ENCODE results near the gene BCL7C. TPM values are rescaled to one million over a fixed set of nuclear protein-coding genes. Genes with fewer than 3 reads are reported as not detected.
A peak's percentile ranks its signal among the peaks of the same experiment; 100 is the strongest.
"Not testable (repeated sequence)": the region's sequence is repeated elsewhere in the genome, so short reads cannot be mapped to it uniquely, and the experiment has no call there.

Gene BCL7C
- polyA plus RNA-seq, 4 donors, result 39.5 to 50.6 (median 42.1) TPM

DNA sequence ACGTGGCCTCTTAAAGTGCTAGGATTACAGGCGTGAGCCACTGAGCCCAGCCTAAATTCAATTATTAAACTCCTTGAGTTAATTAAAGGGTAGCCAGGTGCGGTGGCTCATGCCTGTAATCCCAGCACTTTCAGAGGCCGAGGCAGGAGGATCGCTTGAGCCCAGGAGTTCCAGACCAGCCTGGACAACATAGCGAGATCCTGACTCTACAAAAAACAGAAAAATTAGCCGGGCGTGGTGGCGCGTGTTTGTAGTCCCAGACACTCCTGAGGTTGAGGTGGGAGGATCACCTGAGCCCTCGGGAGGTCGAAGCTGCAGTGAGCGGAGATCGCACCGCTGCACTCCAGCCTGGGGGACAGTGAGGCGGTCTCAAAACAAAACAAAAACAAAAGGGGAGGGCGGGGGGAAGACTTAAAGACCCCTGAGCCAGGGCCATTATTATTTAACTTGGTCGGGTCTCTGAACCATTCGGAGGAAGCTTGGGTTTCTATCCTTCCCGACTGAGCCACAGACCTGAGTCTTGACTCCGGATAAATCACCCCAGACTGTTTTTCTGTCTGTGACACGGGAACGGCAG, 19.5 kb downstream of the BCL7C start:
- DNase-seq (ENCODE audit: low read depth in 4 of 4, low spot score in 3 of 4), result no peak

DNA sequence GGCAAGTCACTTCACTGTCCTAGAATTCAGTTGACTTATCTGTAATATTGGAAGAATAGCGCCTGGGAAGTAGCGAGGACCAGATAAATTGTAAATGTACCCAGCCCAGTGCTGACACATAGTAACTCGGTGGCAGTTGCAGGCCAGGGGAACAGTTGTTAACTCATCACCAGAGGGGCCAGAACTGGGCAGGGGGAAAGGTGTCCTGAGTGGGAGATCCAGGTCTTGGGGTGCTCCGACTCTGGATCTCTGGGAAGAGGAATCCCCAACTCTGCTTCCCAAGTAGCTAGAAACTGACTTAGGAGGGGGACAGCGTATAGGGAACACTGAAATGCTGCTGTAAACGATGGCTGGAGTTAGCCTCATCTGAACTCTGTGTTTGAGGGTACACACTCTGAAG, 23.0 kb downstream of the BCL7C start:
- no peak for DNase-seq (ENCODE audit: low read depth in 4 of 4, low spot score in 3 of 4)

DNA sequence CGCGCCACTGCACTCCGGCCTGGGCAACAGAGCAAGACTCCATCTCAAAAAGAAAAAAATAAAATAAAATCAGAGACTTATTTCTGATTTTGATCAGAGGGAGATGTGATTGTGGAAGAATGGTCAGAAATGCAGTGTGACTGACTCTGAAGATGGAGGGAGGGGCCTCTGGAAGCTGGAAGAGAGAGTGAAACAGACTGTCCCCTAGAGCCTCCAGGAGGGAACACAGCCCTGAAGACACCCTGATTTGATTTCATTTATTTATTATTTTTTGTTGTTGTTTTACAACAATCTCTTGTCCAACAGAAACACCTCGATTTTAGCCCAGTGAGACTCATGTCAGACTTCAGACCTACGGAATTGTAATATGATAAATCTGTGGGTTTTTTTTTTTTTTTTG, 26.1 kb downstream of the BCL7C start:
- no peak for DNase-seq (ENCODE audit: low read depth in 4 of 4, low spot score in 3 of 4)

DNA sequence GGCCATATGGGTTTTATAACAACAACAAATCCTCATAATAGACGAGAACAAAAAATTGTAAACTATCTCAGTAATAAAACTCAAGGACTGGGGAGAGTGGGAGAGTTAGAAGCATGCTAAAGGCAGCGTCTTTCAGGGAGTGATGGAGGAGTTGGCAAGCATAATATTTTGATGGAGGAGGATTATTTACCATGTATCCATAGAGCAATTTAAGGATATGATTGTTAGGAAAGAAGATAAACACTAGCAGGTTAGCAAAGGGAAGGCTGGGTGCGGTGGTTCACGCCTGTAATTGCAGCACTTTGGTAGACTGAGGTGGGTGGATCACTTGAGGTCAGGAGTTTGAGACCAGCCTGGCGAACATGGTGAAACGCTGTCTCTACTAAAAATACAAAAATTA, 27.8 kb downstream of the BCL7C start:
- no peak for DNase-seq (ENCODE audit: low read depth in 4 of 4, low spot score in 3 of 4)

DNA sequence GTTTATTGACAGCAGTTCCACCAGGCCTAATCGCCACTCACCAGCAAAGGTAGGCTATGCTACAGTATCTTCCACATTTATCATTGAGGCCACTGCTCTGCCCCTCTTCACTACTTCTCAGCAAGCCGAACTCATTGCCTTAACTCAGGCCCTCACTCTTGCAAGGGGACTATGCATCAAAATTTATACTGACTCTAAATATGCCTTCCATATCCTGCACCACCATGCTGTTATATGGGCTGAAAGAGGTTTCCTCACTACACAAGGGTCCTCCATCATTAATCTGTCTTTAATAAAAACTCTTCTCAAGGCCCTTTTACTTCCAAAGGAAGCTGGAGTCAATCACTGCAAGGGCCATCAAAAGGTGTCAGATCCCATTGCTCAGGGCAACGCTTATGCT, 30.7 kb downstream of the BCL7C start:
- DNase-seq (ENCODE audit: low read depth in 4 of 4, low spot score in 3 of 4), result not testable (repeated sequence)

DNA sequence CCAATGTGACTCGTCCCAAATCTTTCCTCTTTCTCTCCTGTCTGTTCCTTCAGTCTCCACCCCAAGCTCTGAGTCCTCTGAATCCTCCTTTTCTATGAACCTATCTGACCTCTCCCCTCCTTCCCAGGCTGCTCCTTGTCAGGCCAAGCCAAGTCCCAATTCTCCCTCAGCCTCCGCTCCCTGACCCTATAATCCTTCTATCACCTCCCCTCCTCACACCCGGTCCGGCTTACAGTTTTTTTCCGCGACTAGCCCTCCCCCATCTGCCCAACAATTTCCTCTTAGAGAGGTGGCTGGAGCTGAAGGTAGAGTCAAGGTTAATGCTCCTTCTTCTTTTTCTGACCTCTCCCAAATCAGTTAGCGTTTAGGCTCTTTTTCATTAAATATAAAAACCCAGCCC, 33.1 kb downstream of the BCL7C start:
- DNase-seq (ENCODE audit: low read depth in 4 of 4, low spot score in 3 of 4), result not testable (repeated sequence)

DNA sequence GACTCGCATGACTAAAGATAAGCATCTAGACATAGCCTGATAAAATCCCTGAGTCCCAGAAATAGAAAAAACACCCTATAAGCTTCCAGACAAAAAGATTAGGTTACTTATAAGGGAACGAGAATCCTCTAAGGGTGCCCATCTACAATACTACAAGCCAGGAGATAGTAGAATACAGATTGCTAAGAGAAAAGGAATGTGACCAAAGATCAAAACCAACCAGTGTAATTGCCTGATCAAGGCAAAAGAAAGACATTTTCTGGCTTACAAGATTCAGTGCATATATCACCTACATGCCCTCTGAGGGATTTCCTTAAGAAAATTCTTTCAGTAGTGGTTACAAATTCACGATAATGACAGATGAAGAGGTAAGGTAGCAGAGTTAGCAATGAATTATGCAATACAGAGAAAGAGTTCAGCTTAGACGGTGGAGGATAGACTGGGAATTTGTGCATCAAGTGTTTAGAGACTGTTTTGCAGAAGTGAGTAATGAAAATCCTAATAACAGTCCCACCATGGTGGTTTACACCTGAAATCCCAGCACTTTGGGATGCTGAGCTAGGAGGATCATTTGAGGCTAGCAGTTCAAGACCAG, 35.0 kb downstream of the BCL7C start:
- DNase-seq (ENCODE audit: low read depth in 4 of 4, low spot score in 3 of 4), result no peak

DNA sequence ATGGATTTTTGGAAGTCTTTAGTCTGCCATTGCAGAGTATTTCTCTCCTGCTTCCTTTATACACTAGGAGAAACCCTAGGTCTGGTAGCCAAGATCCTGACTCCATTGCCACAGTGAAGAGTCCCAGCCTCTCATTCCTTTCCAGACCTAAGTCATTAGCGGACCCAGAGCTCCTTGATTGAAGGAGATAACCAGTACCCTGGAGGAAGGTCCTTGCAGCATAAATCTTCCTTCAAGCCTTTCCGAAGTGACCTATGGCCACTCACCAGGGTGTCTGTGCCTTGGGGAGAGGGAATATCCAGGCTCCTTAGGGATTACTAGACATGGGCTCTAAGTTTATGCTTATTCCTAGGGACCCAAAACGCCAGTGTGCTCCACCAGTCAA, 35.8 kb downstream of the BCL7C start:
- no peak for DNase-seq (ENCODE audit: low read depth in 4 of 4, low spot score in 3 of 4)

DNA sequence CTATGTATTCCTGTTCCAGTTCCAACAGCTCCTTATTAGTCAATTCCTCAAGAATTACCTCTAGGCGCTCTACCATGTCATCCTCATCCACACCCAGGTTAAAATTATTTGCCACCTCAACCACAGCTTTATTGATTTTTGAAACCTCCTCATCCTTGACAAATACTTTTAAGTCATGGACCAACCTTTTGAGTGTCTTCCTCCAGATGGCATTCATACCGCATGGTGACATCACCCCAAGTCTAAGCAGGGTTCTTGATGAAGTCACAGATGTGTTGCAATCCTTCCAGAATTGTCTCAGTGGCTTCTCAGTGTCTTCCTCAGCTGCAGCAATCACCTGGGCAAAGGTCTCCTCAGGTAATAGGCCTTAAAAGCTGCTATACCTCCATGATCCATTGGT, 40.1 kb downstream of the BCL7C start:
- DNase-seq (ENCODE audit: low read depth in 4 of 4, low spot score in 3 of 4), result no peak

DNA sequence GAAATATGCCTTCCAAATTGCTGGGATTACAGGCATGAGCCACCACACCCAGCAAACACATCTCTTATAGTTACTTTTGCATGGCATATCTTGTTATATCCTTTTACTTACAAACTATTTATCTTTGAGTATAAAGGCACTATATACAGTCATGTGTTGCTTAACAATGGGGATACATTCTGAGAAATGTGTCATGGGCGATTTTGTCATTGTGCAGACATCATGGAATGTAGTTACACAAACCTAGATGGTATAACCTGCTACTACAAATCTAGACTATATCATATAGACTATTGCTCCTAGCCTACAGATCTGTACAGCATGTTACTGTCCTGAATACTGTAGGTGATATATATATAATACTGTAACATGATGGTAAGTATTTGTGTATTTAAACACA, 43.6 kb downstream of the BCL7C start:
- DNase-seq (ENCODE audit: low read depth in 4 of 4, low spot score in 3 of 4), result no peak

DNA sequence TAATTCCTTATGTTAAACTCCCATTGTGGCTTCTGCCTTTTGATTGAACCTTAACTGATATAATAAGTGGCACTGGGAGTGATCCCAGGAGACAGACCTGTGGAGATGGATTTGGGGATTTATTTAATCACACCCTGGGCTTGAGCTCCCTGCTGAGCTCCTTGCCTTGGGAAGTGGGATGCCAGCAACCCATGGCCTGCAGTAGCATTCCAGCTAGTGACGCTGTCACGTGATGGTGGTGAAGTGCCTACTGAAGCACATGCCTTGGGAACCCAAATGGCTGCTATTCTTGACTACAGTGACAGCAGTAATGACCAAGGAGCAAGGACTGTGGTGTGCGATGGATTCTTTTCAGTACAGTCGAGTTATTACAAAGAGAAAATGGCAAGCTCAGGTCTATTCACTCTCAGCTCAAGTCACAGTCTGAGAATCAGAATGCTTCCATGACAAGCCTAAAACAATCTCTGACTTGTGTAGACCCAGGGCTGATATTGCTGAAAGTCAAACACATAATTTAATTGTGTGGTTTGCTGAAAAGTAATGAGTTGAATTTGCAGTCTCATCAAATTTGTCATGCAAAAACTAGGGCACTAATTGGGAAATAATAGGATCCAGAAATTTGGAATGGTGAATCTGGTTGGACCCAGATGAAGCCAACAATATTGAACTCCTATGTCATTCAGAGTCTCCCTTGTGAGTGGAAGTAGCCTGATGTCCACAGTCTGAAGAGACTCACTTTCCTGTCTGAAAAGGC, 47.1 kb downstream of the BCL7C start:
- DNase-seq (ENCODE audit: low read depth in 4 of 4, low spot score in 3 of 4), result no peak

DNA sequence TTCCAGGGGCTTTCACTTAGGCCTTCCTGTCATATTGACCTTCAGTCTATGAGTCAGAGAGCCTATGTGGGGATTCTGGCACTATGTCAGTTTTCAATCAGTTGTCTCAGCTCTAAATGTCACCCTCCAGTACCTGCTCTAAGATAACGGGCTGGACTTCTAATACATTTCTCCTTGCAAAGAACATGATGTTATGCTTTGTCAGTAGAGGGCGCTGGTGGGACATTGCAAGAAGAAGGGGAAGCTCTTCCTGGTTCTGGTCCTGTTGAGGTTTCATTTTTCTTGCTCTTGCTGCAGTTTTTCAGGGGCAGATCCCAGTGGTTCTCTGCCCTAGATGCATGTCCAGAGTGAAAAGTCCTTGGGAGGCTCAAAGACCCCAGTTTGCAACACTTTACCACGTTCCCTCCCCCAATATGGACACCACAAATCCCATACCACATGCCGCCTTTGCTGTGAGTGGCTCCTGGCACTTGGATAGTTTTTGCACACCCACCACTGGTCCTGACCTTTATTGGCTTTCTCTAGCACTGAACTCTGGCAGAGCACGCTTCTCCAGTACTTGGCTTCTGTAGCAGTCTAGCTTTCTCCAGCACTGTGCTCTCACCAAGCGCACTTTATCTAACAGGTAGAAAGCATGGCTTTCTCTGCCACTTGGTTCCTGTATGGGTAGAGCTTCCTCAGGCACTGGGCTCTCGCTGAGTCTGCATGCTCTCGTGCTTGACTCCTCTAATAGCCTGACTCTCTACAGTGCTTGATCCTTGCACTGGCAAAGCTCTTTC, 49.0 kb downstream of the BCL7C start:
- DNase-seq (ENCODE audit: low read depth in 4 of 4, low spot score in 3 of 4), result peak; percentile 63 to 75 (median 69)

DNA sequence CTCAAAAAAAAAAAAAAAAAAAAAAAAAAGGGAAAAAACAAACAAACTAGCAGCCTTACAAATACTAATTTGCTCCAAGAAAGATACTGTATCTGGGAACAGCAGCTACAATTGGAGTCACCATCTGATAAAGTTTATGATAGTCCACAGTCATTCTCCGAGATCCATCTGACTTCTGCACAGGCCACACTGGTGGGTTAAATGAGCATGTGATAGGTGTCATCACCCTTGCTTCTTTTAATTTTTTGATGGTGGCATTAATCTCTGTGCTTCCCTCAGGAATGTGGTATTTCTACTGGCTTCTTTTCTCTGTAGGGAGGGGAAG, 49.6 kb downstream of the BCL7C start:
- no peak for DNase-seq (ENCODE audit: low read depth in 4 of 4, low spot score in 3 of 4)

DNA sequence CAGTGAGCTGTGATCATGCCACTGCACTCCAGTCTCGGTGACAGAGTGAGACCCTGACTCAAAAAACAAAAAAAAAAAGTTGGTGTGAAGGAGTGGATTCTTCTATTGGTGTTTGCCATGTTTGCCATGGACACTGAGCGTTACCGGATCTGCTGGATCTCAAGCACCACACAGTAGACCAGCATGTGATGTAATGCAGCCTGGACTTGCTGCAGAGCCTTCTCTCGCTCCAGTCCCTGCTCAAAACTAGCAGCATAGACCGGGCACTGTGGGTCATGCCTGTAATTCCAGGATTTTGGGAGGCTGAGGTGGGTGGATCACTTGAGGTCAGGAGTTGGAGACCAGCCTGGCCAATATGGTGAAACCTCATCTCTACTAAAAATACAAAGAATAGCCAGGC, 50.4 kb downstream of the BCL7C start:
- no peak for DNase-seq (ENCODE audit: low read depth in 4 of 4, low spot score in 3 of 4)

DNA sequence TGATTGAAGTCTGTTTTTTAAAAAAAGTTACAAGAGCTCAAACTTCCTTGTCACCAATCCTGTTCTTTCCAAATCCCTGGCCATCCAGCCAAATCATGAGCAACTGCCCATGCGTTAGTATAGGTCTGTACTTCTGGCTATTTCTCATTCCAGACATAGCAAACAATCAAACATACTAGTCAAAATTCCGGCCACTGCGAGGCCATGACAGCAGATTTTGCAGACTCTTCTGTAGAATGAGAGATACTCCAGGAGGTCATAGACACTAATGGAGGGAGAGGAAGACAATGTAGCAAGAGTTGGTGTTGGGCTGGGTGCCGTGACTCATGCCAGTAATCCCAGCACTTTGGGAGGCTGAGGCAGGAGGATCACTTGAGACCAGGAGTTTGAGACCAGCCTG, 50.9 kb downstream of the BCL7C start:
- DNase-seq (ENCODE audit: low read depth in 4 of 4, low spot score in 3 of 4), result no peak

DNA sequence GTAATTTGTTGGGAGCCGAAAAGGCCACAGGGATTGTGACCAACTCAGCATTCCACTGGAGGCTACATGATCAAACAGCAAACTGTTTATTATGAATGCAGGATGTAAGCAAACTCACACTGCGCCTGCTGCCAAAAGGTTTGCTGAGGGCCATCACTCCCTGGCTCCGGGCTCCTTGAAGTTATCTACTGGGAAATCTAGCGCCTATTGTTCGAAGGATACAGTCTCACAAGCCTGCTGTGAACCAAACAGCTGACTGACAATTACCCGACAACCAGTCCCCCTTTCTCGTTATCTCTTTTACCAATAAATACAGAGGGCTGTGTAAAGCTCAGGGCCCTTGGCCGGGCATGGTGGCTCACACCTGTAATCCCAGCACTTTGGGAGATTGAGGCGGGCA, 52.5 kb downstream of the BCL7C start:
- DNase-seq (ENCODE audit: low read depth in 4 of 4, low spot score in 3 of 4), result no peak

DNA sequence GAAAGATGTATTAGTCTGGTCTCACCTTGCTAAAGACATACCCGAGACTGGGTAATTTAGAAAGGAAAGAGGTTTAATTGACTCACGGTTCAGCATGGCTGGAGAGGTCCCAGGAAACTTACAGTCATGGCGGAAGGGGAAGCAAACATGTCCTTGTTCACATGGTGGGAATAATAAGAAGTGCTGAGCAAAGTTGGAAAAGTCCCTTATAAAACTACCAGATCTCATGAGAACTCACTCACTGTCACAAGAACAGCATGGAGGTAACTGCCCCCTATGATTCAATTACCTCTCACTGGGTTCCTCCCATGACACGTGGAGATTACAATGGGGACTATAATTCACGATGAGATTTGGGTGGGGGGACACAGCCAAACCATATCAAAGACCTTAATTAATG, 53.3 kb downstream of the BCL7C start:
- no peak for DNase-seq (ENCODE audit: low read depth in 4 of 4, low spot score in 3 of 4)

DNA sequence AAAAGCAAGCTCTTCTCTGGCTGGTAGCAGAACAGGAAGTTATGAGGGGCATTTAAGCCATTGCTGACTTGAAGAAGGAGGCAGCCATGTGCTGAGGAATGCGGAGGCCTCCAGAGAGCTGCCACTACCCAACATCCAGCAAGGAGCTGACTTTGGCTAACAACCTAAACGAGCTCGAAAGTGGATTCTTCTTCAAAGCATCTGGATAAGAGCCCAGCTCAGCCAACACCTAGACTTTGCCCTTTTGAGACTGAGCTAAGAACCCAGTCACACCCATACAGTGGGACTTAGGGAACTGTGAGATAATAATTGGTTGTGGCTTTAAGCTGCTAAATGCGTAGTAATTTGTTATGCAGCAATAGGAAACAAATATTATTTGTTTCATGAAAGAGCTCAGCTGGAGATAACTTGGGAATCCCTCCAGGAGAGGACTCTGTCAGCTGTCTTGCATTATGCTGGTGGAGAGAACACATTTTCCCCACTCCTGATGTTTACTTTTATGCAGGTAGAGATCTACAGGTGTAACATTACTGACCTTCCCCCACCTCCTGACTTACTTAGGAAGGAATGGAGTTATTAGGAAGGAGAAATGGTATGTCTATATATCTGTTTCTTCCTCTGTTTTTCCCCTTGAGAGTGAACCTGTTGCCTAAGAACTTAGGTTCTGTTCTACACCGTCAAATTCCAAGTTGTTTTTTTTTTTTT, 54.2 kb downstream of the BCL7C start:
- DNase-seq (ENCODE audit: low read depth in 4 of 4, low spot score in 3 of 4), result no peak

DNA sequence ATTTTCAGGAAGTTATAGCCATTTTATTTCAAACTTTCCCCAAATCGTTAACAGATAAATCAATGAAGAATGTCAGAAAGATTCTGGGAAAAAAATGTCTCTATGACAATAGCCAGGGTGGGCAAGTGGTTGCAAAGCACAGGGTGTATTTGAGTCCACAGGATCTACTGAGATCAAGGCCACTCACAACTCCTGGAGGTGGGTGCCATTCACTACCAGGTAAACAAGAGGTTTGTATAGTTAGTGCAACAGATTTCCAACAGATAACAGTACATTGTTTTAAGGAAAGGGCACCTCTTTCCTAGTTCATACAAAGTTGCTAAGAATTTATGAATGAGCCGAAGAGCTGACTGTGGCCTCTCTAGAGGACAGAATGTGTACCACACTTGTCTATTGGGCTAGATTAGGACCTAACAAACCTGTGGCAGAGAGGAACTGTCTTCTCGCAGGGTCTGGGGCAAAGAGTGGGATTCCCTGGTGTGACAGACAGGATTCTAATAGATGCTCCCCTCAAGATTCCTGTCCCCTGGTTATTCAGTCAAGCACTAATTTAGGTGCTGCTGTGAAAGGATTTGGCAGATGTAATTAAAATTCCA, 54.9 kb downstream of the BCL7C start:
- no peak for DNase-seq (ENCODE audit: low read depth in 4 of 4, low spot score in 3 of 4)

DNA sequence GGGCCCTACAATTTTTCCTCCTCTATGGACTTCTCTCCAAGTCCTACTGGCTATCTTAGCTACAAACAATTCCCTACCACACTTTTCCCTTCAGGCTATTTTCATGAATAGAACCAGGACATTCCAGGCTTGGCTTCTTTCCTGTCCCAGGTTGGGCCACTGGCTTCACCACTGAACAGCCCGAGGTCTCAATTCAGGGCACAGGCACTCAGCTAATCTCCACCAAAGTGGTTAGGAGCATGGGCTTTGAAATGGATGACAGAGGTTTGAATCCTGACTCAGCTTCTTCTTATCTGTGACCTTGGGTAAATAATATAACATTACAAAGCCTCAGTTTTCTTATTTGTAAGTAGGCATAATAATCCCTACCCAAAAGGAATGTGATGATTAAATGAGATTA, 56.0 kb downstream of the BCL7C start:
- no peak for DNase-seq (ENCODE audit: low read depth in 4 of 4, low spot score in 3 of 4)
